Caco-2 (cell line): ENCODE results near the gene CNTNAP3B. TPM values are rescaled to one million over a fixed set of nuclear protein-coding genes. Genes with fewer than 3 reads are reported as not detected.
"Not testable (repeated sequence)": the region's sequence is repeated elsewhere in the genome, so short reads cannot be mapped to it uniquely, and the experiment has no call there.

ENCODE experiments used
- BruUV-seq: library from RNA; stranded (reverse); fragments of 400-500 nt; replicated peaks from 2 replicates; lab custom pipeline; 2021; lab: Mats Ljungman, UMichigan
- CTCF ChIA-PET: fragments of 300-600 bp; sonication (Branson Sonifier 250); formaldehyde crosslinking; loops from one replicate; lab custom pipeline; 2022; ENCODE audit warnings: antibody characterized with exemption; lab: Charles Lee
- POLR2A ChIA-PET: fragments of 300-600 bp; sonication (Branson Sonifier 250); formaldehyde crosslinking; loops from one replicate; lab custom pipeline; 2022; ENCODE audit warnings: antibody characterized with exemption; lab: Charles Lee
- DNase-seq, 2 experiments: peaks; one replicate each; pipeline versions ENCODE4 v3.0.0 to v3.0.0-alpha.2; 2020 to 2022
- H3K27me3 ChIP-seq: replicated peaks from 2 replicates; pipeline ENCODE4 v1.6.0; 2011; ENCODE audit warnings: low read length; ENCODE audit not compliant: control insufficient read depth, insufficient read depth
- H3K36me3 ChIP-seq: 2 replicates; pipeline ENCODE4 v1.5.1; 2011; ENCODE audit warnings: low read length; ENCODE audit not compliant: control insufficient read depth, insufficient read depth
- H3K4me1 ChIP-seq: fragments of 250-450 bp; sonication (Bioruptor Pico); 2 replicates; pipeline ENCODE4 v1.5.1; 2020; ENCODE audit warnings: mild to moderate bottlenecking
- H3K4me3 ChIP-seq: 2 replicates; pipeline ENCODE4 v1.5.1; 2011; ENCODE audit warnings: low read depth, mild to moderate bottlenecking, control low read depth, low read length
- H3K9me3 ChIP-seq: fragments of 250-450 bp; sonication (Bioruptor Pico); 2 replicates; pipeline ENCODE4 v1.5.1; 2020; ENCODE audit warnings: mild to moderate bottlenecking, moderate library complexity
- H3K27ac Mint-ChIP-seq: one replicate; pipeline ENCODE4 v1.8.0; 2022; ENCODE audit warnings: mixed read lengths; ENCODE audit not compliant: unreplicated experiment
- H3K27me3 Mint-ChIP-seq: one replicate; pipeline ENCODE4 v1.8.0; 2022; ENCODE audit warnings: mixed read lengths; ENCODE audit not compliant: insufficient read depth, unreplicated experiment
- H3K36me3 Mint-ChIP-seq: one replicate; pipeline ENCODE4 v1.8.0; 2022; ENCODE audit warnings: mild to moderate bottlenecking, mixed read lengths; ENCODE audit not compliant: insufficient read depth, unreplicated experiment
- H3K4me1 Mint-ChIP-seq: one replicate; pipeline ENCODE4 v1.8.0; 2022; ENCODE audit warnings: low read depth, mixed read lengths; ENCODE audit not compliant: unreplicated experiment
- H3K4me3 Mint-ChIP-seq: one replicate; pipeline ENCODE4 v1.8.0; 2022; ENCODE audit warnings: mild to moderate bottlenecking, moderate library complexity, mixed read lengths; ENCODE audit not compliant: unreplicated experiment
- H3K9me3 Mint-ChIP-seq: one replicate; pipeline ENCODE4 v1.8.0; 2022; ENCODE audit warnings: mixed read lengths; ENCODE audit not compliant: unreplicated experiment
- intact Hi-C: fragments of 100-400 bp; cut with micrococcal nuclease; formaldehyde crosslinking; loops from one replicate; pipeline ENCODE4 v1.10.0; 2022; ENCODE audit not compliant: unreplicated experiment
- total RNA-seq: library from RNA; stranded (reverse); gene quantifications from 2 replicates; pipeline ENCODE4 v1.2.3, GENCODE V29; 2022

The CNTNAP3B gene
- total RNA-seq, 1 experiment from 2014 or later: not detected

- H3K36me3 Mint-ChIP-seq, H3K27ac Mint-ChIP-seq, H3K36me3 ChIP-seq, H3K4me3 ChIP-seq, intact Hi-C loops, CTCF ChIA-PET, H3K4me3 Mint-ChIP-seq, H3K4me1 ChIP-seq, H3K9me3 Mint-ChIP-seq, BruUV-seq, H3K9me3 ChIP-seq, H3K4me1 Mint-ChIP-seq, POLR2A ChIA-PET, H3K27me3 Mint-ChIP-seq, DNase-seq, H3K27me3 ChIP-seq: not testable (repeated sequence)
Measured at GRCh38 chr9:42044422-42045010, 84.7 kb downstream of the CNTNAP3B start.

GRCh38 chr9:42033541-42033940 lies 95.7 kb downstream of the CNTNAP3B start:
- POLR2A ChIA-PET, H3K4me1 ChIP-seq, H3K9me3 ChIP-seq, H3K4me1 Mint-ChIP-seq, CTCF ChIA-PET, H3K4me3 ChIP-seq, H3K4me3 Mint-ChIP-seq, H3K9me3 Mint-ChIP-seq, H3K27me3 Mint-ChIP-seq, H3K27ac Mint-ChIP-seq, DNase-seq, intact Hi-C loops, H3K27me3 ChIP-seq, H3K36me3 Mint-ChIP-seq, H3K36me3 ChIP-seq, BruUV-seq: not testable (repeated sequence)

- H3K9me3 ChIP-seq, H3K27me3 Mint-ChIP-seq, H3K9me3 Mint-ChIP-seq, H3K27me3 ChIP-seq, POLR2A ChIA-PET, H3K36me3 Mint-ChIP-seq, H3K4me3 ChIP-seq, H3K4me3 Mint-ChIP-seq, H3K27ac Mint-ChIP-seq, H3K4me1 ChIP-seq, BruUV-seq, H3K4me1 Mint-ChIP-seq, CTCF ChIA-PET, H3K36me3 ChIP-seq, DNase-seq, intact Hi-C loops: not testable (repeated sequence)
Measured at GRCh38 chr9:42020639-42021038, 108.6 kb downstream of the CNTNAP3B start.

GRCh38 chr9:42018220-42018922 lies 110.9 kb downstream of the CNTNAP3B start:
- CTCF ChIA-PET, H3K9me3 ChIP-seq, H3K4me3 ChIP-seq, H3K9me3 Mint-ChIP-seq, H3K4me3 Mint-ChIP-seq, H3K36me3 Mint-ChIP-seq, BruUV-seq, POLR2A ChIA-PET, DNase-seq, H3K27me3 Mint-ChIP-seq, H3K36me3 ChIP-seq, H3K27me3 ChIP-seq, intact Hi-C loops, H3K4me1 ChIP-seq, H3K4me1 Mint-ChIP-seq, H3K27ac Mint-ChIP-seq: not testable (repeated sequence)

GRCh38 chr9:42014317-42014716 lies 114.9 kb downstream of the CNTNAP3B start:
- H3K4me1 Mint-ChIP-seq, CTCF ChIA-PET, H3K27ac Mint-ChIP-seq, H3K27me3 Mint-ChIP-seq, H3K36me3 ChIP-seq, H3K36me3 Mint-ChIP-seq, POLR2A ChIA-PET, BruUV-seq, H3K4me3 ChIP-seq, H3K27me3 ChIP-seq, H3K9me3 ChIP-seq, H3K9me3 Mint-ChIP-seq, intact Hi-C loops, DNase-seq, H3K4me3 Mint-ChIP-seq, H3K4me1 ChIP-seq: not testable (repeated sequence)

- H3K27me3 ChIP-seq, H3K4me3 Mint-ChIP-seq, H3K9me3 ChIP-seq, H3K4me3 ChIP-seq, H3K27me3 Mint-ChIP-seq, POLR2A ChIA-PET, H3K4me1 ChIP-seq, DNase-seq, BruUV-seq, H3K9me3 Mint-ChIP-seq, intact Hi-C loops, H3K36me3 ChIP-seq, H3K4me1 Mint-ChIP-seq, H3K36me3 Mint-ChIP-seq, CTCF ChIA-PET, H3K27ac Mint-ChIP-seq: not testable (repeated sequence)
Measured at GRCh38 chr9:41991607-41992006, 137.6 kb downstream of the CNTNAP3B start.

GRCh38 chr9:41980271-41980670 lies 149.0 kb downstream of the CNTNAP3B start:
- CTCF ChIA-PET, H3K4me1 ChIP-seq, H3K4me3 ChIP-seq, H3K9me3 Mint-ChIP-seq, H3K9me3 ChIP-seq, H3K27me3 Mint-ChIP-seq, H3K4me1 Mint-ChIP-seq, POLR2A ChIA-PET, intact Hi-C loops, BruUV-seq, DNase-seq, H3K36me3 ChIP-seq, H3K27me3 ChIP-seq, H3K27ac Mint-ChIP-seq, H3K36me3 Mint-ChIP-seq, H3K4me3 Mint-ChIP-seq: not testable (repeated sequence)
